Upper lobe of left lung (tissue), 4 donors: ENCODE results near the gene PHACTR1.

Experiments used
- EP300 ChIP-seq, 4 donors: sonication (generic); formaldehyde crosslinking; IDR thresholded peaks; one replicate each; pipeline ENCODE4 v1.5.1; 2017; ENCODE audit warnings: antibody characterized with exemption in 4 of 4, control low read depth in 2 of 4
- POLR2A ChIP-seq, 4 donors: fragments of 450-650 bp; IDR thresholded peaks; one replicate each; pipeline ENCODE4 v1.5.1; 2016 to 2017; ENCODE audit warnings: antibody characterized with exemption in 4 of 4, mild to moderate bottlenecking in 2 of 4
- POLR2AphosphoS5 ChIP-seq, 2 donors: sonication (generic); formaldehyde crosslinking; IDR thresholded peaks; one replicate each; pipeline ENCODE4 v1.5.1; 2017; ENCODE audit warnings: antibody characterized with exemption in 2 of 2
- TF ChIP-seq, protein P1 (sequence below), 6 experiments: fragments of 450-650 bp in 4 of 6; fragments of 200-600 bp in 2 of 6; sonication (generic) in 2 of 6; IDR thresholded peaks; one replicate each; pipeline ENCODE4 v1.5.1; 2016 to 2019; ENCODE audit warnings: antibody characterized with exemption in 6 of 6

GRCh38 chr6:12806796-12807195, 90.2 kb downstream of the PHACTR1 start:
- TF ChIP-seq, protein P1, sequence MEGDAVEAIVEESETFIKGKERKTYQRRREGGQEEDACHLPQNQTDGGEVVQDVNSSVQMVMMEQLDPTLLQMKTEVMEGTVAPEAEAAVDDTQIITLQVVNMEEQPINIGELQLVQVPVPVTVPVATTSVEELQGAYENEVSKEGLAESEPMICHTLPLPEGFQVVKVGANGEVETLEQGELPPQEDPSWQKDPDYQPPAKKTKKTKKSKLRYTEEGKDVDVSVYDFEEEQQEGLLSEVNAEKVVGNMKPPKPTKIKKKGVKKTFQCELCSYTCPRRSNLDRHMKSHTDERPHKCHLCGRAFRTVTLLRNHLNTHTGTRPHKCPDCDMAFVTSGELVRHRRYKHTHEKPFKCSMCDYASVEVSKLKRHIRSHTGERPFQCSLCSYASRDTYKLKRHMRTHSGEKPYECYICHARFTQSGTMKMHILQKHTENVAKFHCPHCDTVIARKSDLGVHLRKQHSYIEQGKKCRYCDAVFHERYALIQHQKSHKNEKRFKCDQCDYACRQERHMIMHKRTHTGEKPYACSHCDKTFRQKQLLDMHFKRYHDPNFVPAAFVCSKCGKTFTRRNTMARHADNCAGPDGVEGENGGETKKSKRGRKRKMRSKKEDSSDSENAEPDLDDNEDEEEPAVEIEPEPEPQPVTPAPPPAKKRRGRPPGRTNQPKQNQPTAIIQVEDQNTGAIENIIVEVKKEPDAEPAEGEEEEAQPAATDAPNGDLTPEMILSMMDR (IDR thresholded peaks at IDR 0.05): no peak
- TF ChIP-seq POLR2AphosphoS5 (IDR thresholded peaks at IDR 0.05) (no peak), EP300 (IDR thresholded peaks at IDR 0.05) (no peak), POLR2A (IDR thresholded peaks at IDR 0.05) (no peak)
